A549 (cell line): ENCODE measurements around the gene FAM174C. TPM values are rescaled to one million over a fixed set of nuclear protein-coding genes. Genes with fewer than 3 reads are reported as not detected.

Experiments used
- ATAC-seq, 2 experiments: fragments of 200-7000 bp in 1 of 2; fragments of >200 bp in 1 of 2; cut with Nextera tagmentation in 1 of 2; cut with Tn5 transposase in 1 of 2; 3 replicates each; pipeline versions ENCODE4 v1.8.0 to v1.9.1; 2018 to 2020; ENCODE audit warnings: mild to moderate bottlenecking in 1 of 2, moderate library complexity in 1 of 2
- CTCF ChIA-PET: fragments of 300-600 bp; sonication (Branson Sonifier 250); formaldehyde crosslinking; extraction: SDS; loops from one replicate; lab custom pipeline; 2021; ENCODE audit warnings: antibody characterized with exemption, inconsistent platforms; lab: Yijun Ruan, JAX
- POLR2A ChIA-PET: fragments of 350-600 bp; formaldehyde crosslinking; extraction: SDS; loops from one replicate; lab custom pipeline; 2021; ENCODE audit warnings: antibody characterized with exemption, inconsistent platforms; lab: Yijun Ruan, JAX
- DNase-seq, 2 experiments: peaks; one replicate each; pipeline versions ENCODE4 v3.0.0 to v3.0.0-alpha.2; 2011 to 2016; ENCODE audit warnings: low read depth in 1 of 2, low spot score in 1 of 2
- FAIRE-seq: peaks from 2 replicates; lab custom pipeline; 2011; peaks lifted over from hg19 to GRCh38; lab: Jason Lieb, UNC
- H3K27ac ChIP-seq, 2 experiments: fragments of >200 bp; sonication (Bioruptor Twin); formaldehyde crosslinking; 3 replicates each; pipeline ENCODE4 v1.5.1; 2016 to 2017
- H3K4me1 ChIP-seq: fragments of >200 bp; sonication (Bioruptor Twin); formaldehyde crosslinking; 3 replicates; pipeline ENCODE4 v1.6.1; 2016
- H3K4me2 ChIP-seq: fragments of >200 bp; sonication (Bioruptor Twin); formaldehyde crosslinking; 3 replicates; pipeline ENCODE4 v1.6.1; 2016
- H3K4me3 ChIP-seq: fragments of >200 bp; sonication (Bioruptor Twin); formaldehyde crosslinking; 3 replicates; pipeline ENCODE4 v1.5.1; 2016
- H3K9me3 ChIP-seq: fragments of >200 bp; sonication (Bioruptor Twin); formaldehyde crosslinking; 3 replicates; pipeline ENCODE4 v1.6.1; 2016
- BCL3 ChIP-seq: fragments of >200 bp; sonication (Bioruptor Twin); formaldehyde crosslinking; IDR thresholded peaks from 3 replicates; pipeline ENCODE4 v1.6.1; 2016
- CHD4 ChIP-seq: fragments of 200-600 bp; sonication (generic); IDR thresholded peaks from 2 replicates; pipeline ENCODE4 v1.6.1; 2016; ENCODE audit warnings: antibody characterized with exemption, mild to moderate bottlenecking, borderline replicate concordance
- GATA3 ChIP-seq: IDR thresholded peaks from 2 replicates; pipeline ENCODE4 v1.6.1; 2012; ENCODE audit warnings: borderline replicate concordance
- MAX ChIP-seq: IDR thresholded peaks from 2 replicates; pipeline ENCODE4 v1.6.1; 2012
- MAZ ChIP-seq: fragments of 150-350 bp; IDR thresholded peaks from 2 replicates; pipeline ENCODE4 v1.6.1; 2014; ENCODE audit warnings: antibody characterized with exemption, low read depth, low read length, borderline replicate concordance
- POLR2A ChIP-seq: IDR thresholded peaks from 2 replicates; pipeline ENCODE4 v1.6.1; 2012; ENCODE audit warnings: mild to moderate bottlenecking, low read length
- REST ChIP-seq: fragments of 200-600 bp; sonication (generic); IDR thresholded peaks from 2 replicates; pipeline ENCODE4 v1.6.1; 2016; ENCODE audit warnings: antibody characterized with exemption, mild to moderate bottlenecking, moderate library complexity
- WGBS: methylation state at CpG from one replicate; pipeline ENCODE4 v1.1.6; 2017; ENCODE audit errors: missing lambda C conversion rate; 5-methylcytosine and 5-hydroxymethylcytosine counted together
- polyA plus RNA-seq, 4 experiments: library from polyadenylated mRNA; depleted of rRNA in 3 of 4; stranded (reverse); fragments of >200 nt; fragmentation: RNase III in 1 of 4; extraction: RNeasy Plus Mini Kit Qiagen cat#74134 plus additional on column Dnase treatment in 1 of 4; gene quantifications; 2 replicates in 3 of 4; 3 replicates in 1 of 4; pipeline ENCODE4 v1.2.3, GENCODE V29; 2011 to 2017
- TF ChIP-seq, protein P1 (sequence below): fragments of >200 bp; sonication (Bioruptor Twin); formaldehyde crosslinking; IDR thresholded peaks from 2 replicates; pipeline ENCODE4 v1.6.1; 2016

Gene FAM174C
- polyA plus RNA-seq, 2 of the 4 experiments (the other 2 are of a cell fraction), result 24.8 to 37.1 TPM

GRCh38 chr19:1261538-1261797 is 13.9 kb upstream of the FAM174C start:
- peak overlapping the region; percentile 98 to 100 for H3K27ac ChIP-seq
- POLR2A ChIA-PET, result interaction anchor here (1.5 to 2.0 kb wide), 2 partner anchors 8 kb away, joined by 10 to 14 read pairs; partner anchors contain the start of gene CIRBP
- peak overlapping the region; percentile 73 for H3K4me3 ChIP-seq
- TF ChIP-seq CHD4, result no peak
- 0 out of 2 replicates have a peak, but pooled peaks have one; percentile 24 for TF ChIP-seq MAX
- TF ChIP-seq, protein P1, sequence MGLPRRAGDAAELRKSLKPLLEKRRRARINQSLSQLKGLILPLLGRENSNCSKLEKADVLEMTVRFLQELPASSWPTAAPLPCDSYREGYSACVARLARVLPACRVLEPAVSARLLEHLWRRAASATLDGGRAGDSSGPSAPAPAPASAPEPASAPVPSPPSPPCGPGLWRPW, result no peak
- TF ChIP-seq, all 56 proteins: peak for 1
- peak overlapping the region; percentile 91 for H3K4me2 ChIP-seq
- ATAC-seq (no peak), FAIRE-seq (no peak), DNase-seq (peak in 1 of 2 experiments; percentile 53)
- peaks cover 74% of the 10 kb centered on the region for H3K4me1 ChIP-seq
- WGBS, result 8% methylated on average over 14 of the region's 14 CpGs
- H3K9me3 ChIP-seq, result no peaks in the 10 kb centered on the region
- CTCF ChIA-PET, result interaction anchor here (1.5 to 18.7 kb wide), 2 partner anchors 10 to 18 kb away, joined by 6 to 500 read pairs; partner anchors contain the start of gene ATP5F1D

GRCh38 chr19:1261798-1262622 is 13.3 kb upstream of the FAM174C start:
- POLR2A ChIA-PET, result interaction anchor here (0.7 to 2.0 kb wide), 4 partner anchors 7 to 18 kb away, joined by 3 to 14 read pairs (median 6); partner anchors contain the start of genes CIRBP and FAM174C
- H3K4me2 ChIP-seq, result peak overlapping the region; percentile 91
- CTCF ChIA-PET, result interaction anchor here (1.5 to 18.7 kb wide), 3 partner anchors 9 to 18 kb away, joined by 6 to 500 read pairs (median 10); partner anchors contain the start of gene ATP5F1D
- WGBS, result 1% methylated on average over 11 of the region's 28 CpGs
- H3K9me3 ChIP-seq, result no peaks in the 10 kb centered on the region
- DNase-seq, result peak; percentile 26 to 80
- peak overlapping the region; percentile 98 to 100 for H3K27ac ChIP-seq
- TF ChIP-seq MAZ, result no peak
- 0 out of 3 replicates have a peak, but pooled peaks have one; percentile 10 for TF ChIP-seq BCL3
- TF ChIP-seq GATA3, result no peak
- 0 out of 2 replicates have a peak, but pooled peaks have one; percentile 12 for TF ChIP-seq MAX
- peak; percentile 10; the same call in 1 of the 2 replicates for TF ChIP-seq POLR2A
- peak in 1 of 2 experiments; percentile 15; a peak in 3 of 6 replicates for ATAC-seq
- peaks cover 68% of the 10 kb centered on the region for H3K4me1 ChIP-seq
- peak overlapping the region; percentile 73 for H3K4me3 ChIP-seq
- no peak for FAIRE-seq

DNA sequence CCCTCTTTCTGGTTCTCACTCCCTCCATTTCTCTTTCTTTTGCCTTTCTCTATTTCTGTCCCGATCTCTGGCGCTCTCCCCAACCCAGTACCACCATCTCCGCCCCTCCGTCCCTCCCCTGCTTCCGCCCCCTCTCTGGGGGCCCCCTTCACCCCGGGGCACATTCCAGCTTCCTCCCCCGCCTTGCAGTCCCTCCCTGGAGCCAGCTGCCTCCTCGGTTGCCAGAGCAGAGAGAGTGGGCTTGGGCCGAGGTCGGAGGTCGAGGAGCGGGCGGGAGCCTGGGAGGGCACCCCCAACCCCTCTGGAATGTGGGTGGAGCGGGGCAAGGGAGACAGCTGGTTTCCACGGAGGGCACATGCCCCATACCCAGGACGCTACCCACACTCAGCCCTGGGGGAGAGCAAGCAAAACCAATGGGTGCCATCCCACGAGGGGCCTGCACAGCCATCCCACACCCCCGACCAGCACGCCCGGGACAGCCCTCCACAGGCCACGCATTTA is 12.7 kb upstream of the FAM174C start:
- H3K4me2 ChIP-seq, result peak overlapping the region; percentile 91
- H3K27ac ChIP-seq, result peak overlapping the region; percentile 98 to 100
- no peaks in the 10 kb centered on the region for H3K9me3 ChIP-seq
- ChIA-PET CTCF (interaction anchor here (1.5 to 18.7 kb wide), 3 partner anchors 10 to 19 kb away, joined by 6 to 500 read pairs (median 10); partner anchors contain the start of gene ATP5F1D), POLR2A (interaction anchor here (2.0 kb wide), 1 partner anchor 9 kb away, joined by 14 read pairs; no protein-coding TSS in a partner anchor)
- ATAC-seq, result no peak
- 9% methylated on average over 4 of the region's 21 CpGs for WGBS
- H3K4me3 ChIP-seq, result peak overlapping the region; percentile 73
- TF ChIP-seq REST (no peak), MAX (0 out of 2 replicates have a peak, but pooled peaks have one; percentile 2)
- TF ChIP-seq, all 56 proteins: peak for 1
- FAIRE-seq (no peak), DNase-seq (no peak)
- H3K4me1 ChIP-seq, result peaks cover 68% of the 10 kb centered on the region
